ENCODE data around the gene C12orf76. TPM values are rescaled to one million over a fixed set of nuclear protein-coding genes. Genes with fewer than 3 reads are reported as not detected.

C12orf76 gene
- total and polyA plus RNA-seq, 2 of the 4 experiments (the other 2 are of a cell fraction): 5.0 to 7.1 TPM

DNA sequence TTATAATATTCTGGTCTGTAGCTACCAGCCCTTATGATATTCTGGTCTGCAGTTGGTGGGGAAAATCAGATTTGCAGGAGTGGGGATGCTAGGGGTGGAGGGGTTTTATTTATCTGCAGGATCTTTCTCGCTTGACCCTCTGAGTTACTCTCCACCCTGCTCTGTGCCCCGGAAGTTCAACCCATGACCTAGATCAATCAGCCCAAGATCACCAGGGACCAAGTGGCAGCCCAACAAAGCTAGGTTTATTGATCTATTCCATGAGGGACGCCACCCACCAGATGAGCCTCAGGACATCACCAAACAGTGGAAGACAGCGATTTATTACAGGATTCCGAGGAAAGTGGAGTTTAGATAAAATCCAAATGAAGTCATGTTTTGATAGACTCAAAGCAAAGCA lies 25.8 kb upstream of the C12orf76 start:
- Histone ChIP-seq H3K4me3 (ENCODE audit: insufficient read depth, low read depth, low read length) (no peak overlapping the region), H2BK120ac (ENCODE audit: low read depth, low read length) (no peak overlapping the region), H3K4me1 (ENCODE audit: control insufficient read depth, insufficient read depth, low read length) (0 out of 2 replicates have a peak, but pooled peaks cover 2% of the 10 kb centered on the region), H2BK5ac (ENCODE audit: low read depth, low read length, poor library complexity, severe bottlenecking) (no peak overlapping the region), H3K27ac (ENCODE audit: insufficient read depth, low read length) (no peak overlapping the region), H3K9ac (ENCODE audit: low read depth, low read length) (no peak overlapping the region), H4K8ac (ENCODE audit: low read depth in 2 of 2, low read length in 2 of 2) (no peak overlapping the region; a peak in 1 of 4 replicates), H2BK15ac (ENCODE audit: low read depth, low read length) (no peak overlapping the region), H3K36me3 (ENCODE audit: control insufficient read depth, insufficient read depth, low read length) (no peaks in the 10 kb centered on the region), H3K27me3 (ENCODE audit: control insufficient read depth, insufficient read depth, low read length) (no peaks in the 10 kb centered on the region), H3K56ac (ENCODE audit: extremely low read depth, insufficient read depth, low read length) (no peak overlapping the region), H2BK20ac (ENCODE audit: low read depth, low read length) (no peak overlapping the region), H4K20me1 (ENCODE audit: insufficient read depth, low read length) (no peaks in the 10 kb centered on the region), H3K4me2 (ENCODE audit: low read depth, low read length) (no peak overlapping the region), H2AK9ac (replicated peaks; ENCODE audit: low read depth, low read length, poor library complexity) (no peak overlapping the region), H3K79me1 (ENCODE audit: low read depth in 1 of 2, low read length in 2 of 2) (no peaks in the 10 kb centered on the region), H2AK5ac (ENCODE audit: low read depth, low read length) (no peak overlapping the region), H3K9me3 (ENCODE audit: control insufficient read depth, insufficient read depth, low read length) (no peaks in the 10 kb centered on the region), H3K14ac (replicated peaks; ENCODE audit: low read depth, low read length) (no peak overlapping the region), H3K4ac (ENCODE audit: low read depth, low read length) (no peak overlapping the region), H2AFZ (replicated peaks; ENCODE audit: low read length, poor library complexity) (peak overlapping the region; percentile 0), H4K91ac (ENCODE audit: insufficient read depth, low read depth, low read length) (no peak overlapping the region), H4K5ac (ENCODE audit: low read depth, low read length) (no peak overlapping the region), H3K23ac (ENCODE audit: low read depth, low read length) (no peak overlapping the region), H3K9me1 (ENCODE audit: insufficient read depth, low read length) (no peaks in the 10 kb centered on the region), H3K18ac (ENCODE audit: low read depth, low read length) (no peak overlapping the region)
- intact Hi-C loops (cut with micrococcal nuclease) (no loop called here), dilution Hi-C loops (cut with HindIII; ENCODE audit: low sequenced_read_pairs, unreplicated experiment) (no loop called here), in situ Hi-C loops (cut with MboI; ENCODE audit: low sequenced_read_pairs) (no loop called here)
- ChIA-PET POLR2A (ENCODE audit: unreplicated experiment) (interaction anchor here (0.6 kb wide), 2 partner anchors 322 to 370 kb away, joined by 4 to 5 read pairs; no protein-coding TSS in a partner anchor), CTCF (interaction anchor here (0.6 to 0.9 kb wide), 2 partner anchors 14 to 18 kb away, joined by 3 to 6 read pairs; no protein-coding TSS in a partner anchor)
- 55% methylated on average over 2 of the region's 5 CpGs; no CpG with 5 or more reads in 1 of the 2 experiments for WGBS, 2 experiments (ENCODE audit: extremely low coverage in 2 of 2, insufficient read length in 1 of 2)
- DNase-seq (no peak), ATAC-seq (ENCODE audit: low read depth) (no peak)
- no TSS peak for BruUV-seq (replicated peaks)
- TF ChIP-seq FOS (IDR thresholded peaks at IDR 0.05; ENCODE audit: low read depth, low read length) (no peak), CEBPB (IDR thresholded peaks at IDR 0.05; ENCODE audit: low read depth, low read length) (no peak), RAD21 (IDR thresholded peaks at IDR 0.05; ENCODE audit: low read length) (no peak), CHD1 (IDR thresholded peaks at IDR 0.05; ENCODE audit: low read depth, low read length) (no peak), MAZ (IDR thresholded peaks at IDR 0.05; ENCODE audit: borderline replicate concordance, low read depth, low read length) (no peak)
